ENCODE measurements around the gene MAD2L1BP.
"Not testable (repeated sequence)": the region's sequence is repeated elsewhere in the genome, so short reads cannot be mapped to it uniquely, and the experiment has no call there.

Gene MAD2L1BP

GRCh38 chr6:43635387-43636307 is at the start of gene MAD2L1BP:
MAD2L1BP (plus strand) TSS chr6:43635840; CDS start chr6:43635876, 36 bp downstream.
- DNase-seq, result peak; percentile 54 to 83 (median 71)

GRCh38 chr6:43588194-43588593 is 47.4 kb upstream of the MAD2L1BP start:
- no peak for DNase-seq

- DNase-seq, result not testable (repeated sequence)
Observed at GRCh38 chr6:43589564-43589963, 46.1 kb upstream of the MAD2L1BP start.

- no peak for DNase-seq
Observed at GRCh38 chr6:43593938-43594337, 41.7 kb upstream of the MAD2L1BP start.

GRCh38 chr6:43600595-43600994 is 35.0 kb upstream of the MAD2L1BP start:
- no peak for DNase-seq

- DNase-seq, result no peak
Observed at GRCh38 chr6:43604174-43604573, 31.5 kb upstream of the MAD2L1BP start.

GRCh38 chr6:43606019-43606418 is 29.6 kb upstream of the MAD2L1BP start:
- DNase-seq, result no peak

GRCh38 chr6:43608310-43608763 is 27.3 kb upstream of the MAD2L1BP start:
- peak in 3 of 4 experiments; percentile 12 to 32 (median 31) for DNase-seq

GRCh38 chr6:43608807-43609206 is 26.8 kb upstream of the MAD2L1BP start:
- DNase-seq, result no peak

- no peak for DNase-seq
Observed at GRCh38 chr6:43609402-43609801, 26.2 kb upstream of the MAD2L1BP start.

- DNase-seq, result no peak
Observed at GRCh38 chr6:43610431-43610830, 25.2 kb upstream of the MAD2L1BP start.

GRCh38 chr6:43613721-43614395 is 21.8 kb upstream of the MAD2L1BP start:
- no peak for DNase-seq

GRCh38 chr6:43614396-43614730 is 21.3 kb upstream of the MAD2L1BP start:
- no peak for DNase-seq

GRCh38 chr6:43616725-43617472 is 18.7 kb upstream of the MAD2L1BP start:
- no peak for DNase-seq

GRCh38 chr6:43621078-43621835 is 14.4 kb upstream of the MAD2L1BP start:
- no peak for DNase-seq

- no peak for DNase-seq
Observed at GRCh38 chr6:43621836-43622180, 13.8 kb upstream of the MAD2L1BP start.

- DNase-seq, result no peak
Observed at GRCh38 chr6:43622541-43622940, 13.1 kb upstream of the MAD2L1BP start.

- DNase-seq, result no peak
Observed at GRCh38 chr6:43623880-43624785, 11.5 kb upstream of the MAD2L1BP start.

- no peak for DNase-seq
Observed at GRCh38 chr6:43624786-43625288, 10.8 kb upstream of the MAD2L1BP start.

GRCh38 chr6:43625393-43625992 is 10.1 kb upstream of the MAD2L1BP start:
- no peak for DNase-seq
